ENCODE data around the gene CD180.
A peak's percentile ranks its signal among the peaks of the same experiment; 100 is the strongest.

CD180 gene

DNA sequence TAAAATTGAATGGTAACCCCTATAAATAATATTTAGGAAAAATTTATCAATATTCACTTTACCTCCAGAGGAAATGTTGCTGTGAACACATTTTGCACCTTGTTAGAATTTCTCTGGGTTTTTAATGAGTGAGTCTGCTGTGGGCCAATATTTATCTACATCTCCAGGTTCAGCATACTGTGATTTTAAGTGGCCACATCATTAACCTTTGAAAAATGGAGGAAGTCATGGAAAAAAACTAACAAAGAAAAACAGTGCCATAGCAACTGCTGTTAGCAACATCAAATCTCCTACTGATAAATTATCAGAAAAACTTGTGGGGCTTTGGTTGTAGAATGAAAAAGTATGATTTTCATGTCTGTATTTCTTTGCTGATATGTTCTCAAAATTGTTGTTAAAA, 55.0 kb downstream of the CD180 start:
- Mint-ChIP-seq H3K9me3 (no peaks in the 10 kb centered on the region), H3K27me3 (ENCODE audit: low read depth, poor library complexity) (peaks cover 17% of the 10 kb centered on the region), H3K4me3 (no peak overlapping the region), H3K4me1 (peaks cover 57% of the 10 kb centered on the region), H3K27ac (no peak overlapping the region), H3K36me3 (ENCODE audit: low read depth) (peaks cover 44% of the 10 kb centered on the region)
- TF ChIP-seq, protein P1, sequence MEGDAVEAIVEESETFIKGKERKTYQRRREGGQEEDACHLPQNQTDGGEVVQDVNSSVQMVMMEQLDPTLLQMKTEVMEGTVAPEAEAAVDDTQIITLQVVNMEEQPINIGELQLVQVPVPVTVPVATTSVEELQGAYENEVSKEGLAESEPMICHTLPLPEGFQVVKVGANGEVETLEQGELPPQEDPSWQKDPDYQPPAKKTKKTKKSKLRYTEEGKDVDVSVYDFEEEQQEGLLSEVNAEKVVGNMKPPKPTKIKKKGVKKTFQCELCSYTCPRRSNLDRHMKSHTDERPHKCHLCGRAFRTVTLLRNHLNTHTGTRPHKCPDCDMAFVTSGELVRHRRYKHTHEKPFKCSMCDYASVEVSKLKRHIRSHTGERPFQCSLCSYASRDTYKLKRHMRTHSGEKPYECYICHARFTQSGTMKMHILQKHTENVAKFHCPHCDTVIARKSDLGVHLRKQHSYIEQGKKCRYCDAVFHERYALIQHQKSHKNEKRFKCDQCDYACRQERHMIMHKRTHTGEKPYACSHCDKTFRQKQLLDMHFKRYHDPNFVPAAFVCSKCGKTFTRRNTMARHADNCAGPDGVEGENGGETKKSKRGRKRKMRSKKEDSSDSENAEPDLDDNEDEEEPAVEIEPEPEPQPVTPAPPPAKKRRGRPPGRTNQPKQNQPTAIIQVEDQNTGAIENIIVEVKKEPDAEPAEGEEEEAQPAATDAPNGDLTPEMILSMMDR (IDR thresholded peaks at IDR 0.05), result no peak
- no peak for DNase-seq

DNA sequence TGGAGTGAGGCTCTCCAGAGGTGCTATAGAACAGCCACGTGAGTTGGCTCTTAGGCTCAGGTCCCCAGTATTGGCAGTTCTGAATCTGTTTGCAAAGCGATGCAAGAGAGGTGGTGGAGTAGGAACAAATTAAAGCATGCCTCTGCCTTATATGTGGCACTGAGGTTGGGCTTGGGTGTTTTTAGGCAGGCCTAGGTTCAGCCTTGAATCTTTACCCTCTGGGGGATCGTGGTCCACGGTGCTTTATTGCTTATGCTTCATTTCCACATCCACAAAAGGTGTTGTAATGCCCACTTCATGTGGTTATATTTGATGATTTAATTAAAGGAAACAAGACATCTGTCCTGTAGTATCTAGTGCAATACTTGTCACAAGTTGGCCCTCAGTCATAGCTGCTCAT, 56.2 kb downstream of the CD180 start:
- Mint-ChIP-seq H3K4me1 (peaks cover 61% of the 10 kb centered on the region), H3K9me3 (no peaks in the 10 kb centered on the region), H3K27me3 (ENCODE audit: low read depth, poor library complexity) (peaks cover 15% of the 10 kb centered on the region), H3K27ac (no peak overlapping the region), H3K36me3 (ENCODE audit: low read depth) (peaks cover 45% of the 10 kb centered on the region), H3K4me3 (no peak overlapping the region)
- DNase-seq, result no peak
- TF ChIP-seq, protein P1 (IDR thresholded peaks at IDR 0.05), result no peak

DNA sequence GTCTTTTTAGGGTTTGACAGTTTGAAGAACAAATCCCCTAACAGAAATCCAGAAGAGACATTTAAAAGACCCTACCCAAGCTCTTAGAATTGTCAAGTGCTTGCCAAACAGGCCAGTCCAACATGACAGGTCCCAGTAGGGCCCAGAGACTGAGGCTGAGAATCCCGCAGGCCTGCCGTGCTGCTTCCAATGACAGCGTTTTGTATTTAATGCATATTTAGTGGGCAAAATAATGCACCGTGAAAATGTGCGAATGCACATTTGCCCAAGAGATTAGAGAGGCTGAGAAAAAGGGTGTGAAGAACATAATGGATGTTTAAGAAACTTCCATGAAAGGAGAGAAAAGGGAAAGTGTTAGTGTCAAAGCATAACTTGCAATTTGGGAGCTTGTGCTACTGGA, 57.6 kb downstream of the CD180 start:
- H3K27ac Mint-ChIP-seq, result peak overlapping the region; percentile 50
- TF ChIP-seq, protein P1 (IDR thresholded peaks at IDR 0.05), result no peak

DNA sequence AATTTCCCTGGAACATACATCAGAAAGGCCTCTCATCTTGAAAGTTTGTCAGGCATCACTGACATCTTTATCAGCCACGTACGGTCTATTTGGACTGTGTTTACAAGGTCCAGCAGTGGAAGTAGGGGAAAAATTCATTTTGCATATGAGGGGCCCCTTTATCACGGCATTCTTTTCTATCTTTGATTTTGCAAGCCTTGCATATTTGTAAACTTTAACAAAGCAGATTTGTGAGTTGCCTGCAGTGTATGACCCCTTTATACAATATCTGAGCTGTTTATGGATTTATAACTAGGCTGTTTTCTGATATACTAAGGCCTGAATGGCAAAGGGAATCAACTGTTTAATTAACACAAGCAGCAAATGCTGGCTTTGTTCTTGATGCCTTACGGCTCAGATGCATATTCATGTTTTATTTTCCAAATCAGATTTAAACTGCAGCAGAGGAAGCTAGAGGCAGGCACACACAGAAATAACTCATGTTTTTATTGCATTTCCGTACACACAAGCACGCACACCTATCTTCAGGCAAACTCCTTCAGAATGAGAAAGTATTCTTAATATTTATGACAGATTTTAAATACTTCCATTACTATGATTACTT, 61.1 kb downstream of the CD180 start:
- Mint-ChIP-seq H3K9me3 (no peaks in the 10 kb centered on the region), H3K4me3 (no peak overlapping the region), H3K27me3 (ENCODE audit: low read depth, poor library complexity) (peaks cover 3% of the 10 kb centered on the region), H3K36me3 (ENCODE audit: low read depth) (peaks cover 20% of the 10 kb centered on the region), H3K27ac (no peak overlapping the region), H3K4me1 (peaks cover 49% of the 10 kb centered on the region)
- no peak for DNase-seq
- TF ChIP-seq, protein P1 (IDR thresholded peaks at IDR 0.05), result no peak

More for the DNA sequence above, 57.6 kb downstream of the CD180 start:
- Mint-ChIP-seq H3K4me1 (peaks cover 52% of the 10 kb centered on the region), H3K9me3 (no peaks in the 10 kb centered on the region), H3K4me3 (no peak overlapping the region), H3K27me3 (ENCODE audit: low read depth, poor library complexity) (peaks cover 12% of the 10 kb centered on the region), H3K36me3 (ENCODE audit: low read depth) (peaks cover 38% of the 10 kb centered on the region)
- DNase-seq, result no peak

DNA sequence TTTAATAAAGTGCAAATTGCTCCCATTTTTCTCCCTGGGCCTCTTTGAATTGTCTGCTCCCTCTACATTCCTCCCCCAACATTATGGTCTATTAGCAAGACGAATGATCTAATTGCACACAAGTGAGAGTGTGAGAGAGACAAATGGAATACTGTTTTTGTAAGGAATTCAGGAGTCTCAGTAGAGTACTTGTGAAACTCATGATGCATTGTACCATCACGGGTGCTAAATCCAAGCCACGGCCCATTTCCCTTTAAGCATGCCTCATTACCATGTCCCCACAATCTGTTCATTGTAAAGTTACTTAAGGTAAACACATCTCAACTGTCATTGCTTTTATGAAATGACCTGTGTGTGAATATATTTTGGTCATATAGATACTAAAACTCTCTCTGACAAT, 62.8 kb downstream of the CD180 start:
- H3K4me1 Mint-ChIP-seq, result peaks cover 32% of the 10 kb centered on the region
- H3K36me3 Mint-ChIP-seq (ENCODE audit: low read depth), result peaks cover 28% of the 10 kb centered on the region
- H3K4me3 Mint-ChIP-seq, result no peak overlapping the region
- no peaks in the 10 kb centered on the region for H3K27me3 Mint-ChIP-seq (ENCODE audit: low read depth, poor library complexity)
- no peak overlapping the region for H3K27ac Mint-ChIP-seq
- DNase-seq, result no peak
- H3K9me3 Mint-ChIP-seq, result no peaks in the 10 kb centered on the region
- TF ChIP-seq, protein P1 (IDR thresholded peaks at IDR 0.05), result no peak

DNA sequence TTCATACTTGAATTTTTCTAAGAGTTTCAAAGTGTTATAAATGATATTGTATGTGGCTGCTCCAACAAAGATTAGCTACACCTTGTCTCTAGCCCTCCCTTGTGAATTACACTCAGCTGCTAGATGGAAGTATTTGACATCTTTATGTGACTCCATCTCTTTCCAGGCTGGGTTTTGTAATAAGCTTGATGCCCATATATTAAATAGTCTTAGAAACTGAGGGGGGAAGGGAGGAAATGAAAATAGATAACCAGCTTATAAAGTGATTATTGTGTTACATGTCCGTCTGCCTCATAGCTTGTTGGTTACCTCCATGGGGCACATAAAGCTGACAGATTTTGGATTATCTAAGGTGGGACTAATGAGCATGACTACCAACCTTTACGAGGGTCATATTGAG, 63.4 kb downstream of the CD180 start:
- Mint-ChIP-seq H3K4me3 (no peak overlapping the region), H3K9me3 (no peaks in the 10 kb centered on the region), H3K27me3 (ENCODE audit: low read depth, poor library complexity) (no peaks in the 10 kb centered on the region), H3K27ac (no peak overlapping the region), H3K4me1 (peaks cover 31% of the 10 kb centered on the region), H3K36me3 (ENCODE audit: low read depth) (peaks cover 32% of the 10 kb centered on the region)
- TF ChIP-seq, protein P1 (IDR thresholded peaks at IDR 0.05), result no peak
- DNase-seq, result no peak
